H1 (cell line): ENCODE results near the gene ZBED4. TPM values are rescaled to one million over a fixed set of nuclear protein-coding genes. Genes with fewer than 3 reads are reported as not detected.

Source experiments
- CTCF ChIA-PET: fragments of 300-600 bp; sonication (Branson Sonifier 250); formaldehyde crosslinking; loops from one replicate; lab custom pipeline; 2021; ENCODE audit not compliant: partially characterized antibody; lab: Charles Lee
- POLR2A ChIA-PET: fragments of 300-600 bp; sonication (Branson Sonifier 250); formaldehyde crosslinking; loops from one replicate; lab custom pipeline; 2021; ENCODE audit warnings: inconsistent platforms; ENCODE audit not compliant: partially characterized antibody; lab: Charles Lee
- DNase-seq, 2 experiments: peaks; one replicate each; pipeline versions ENCODE4 v3.0.0 to v3.0.0-alpha.2; 2010 to 2022; ENCODE audit warnings: low spot score in 2 of 2, low read depth in 1 of 2, mixed read lengths in 1 of 2
- FAIRE-seq: peaks from 2 replicates; lab custom pipeline; 2011; peaks lifted over from hg19 to GRCh38; lab: Jason Lieb, UNC
- H2AFZ ChIP-seq: 2 replicates; pipeline ENCODE4 v1.8.1; 2012; ENCODE audit warnings: low read length, inconsistent platforms
- H2AK5ac ChIP-seq: 2 replicates; pipeline ENCODE4 v1.6.1; 2013; ENCODE audit warnings: low read depth, low read length
- H2BK120ac ChIP-seq: replicated peaks from 2 replicates; pipeline ENCODE3; 2013; ENCODE audit warnings: low read depth, low read length, inconsistent platforms
- H2BK12ac ChIP-seq: 2 replicates; pipeline ENCODE4 v1.6.1; 2013; ENCODE audit warnings: low read depth, low read length
- H2BK15ac ChIP-seq: 2 replicates; pipeline ENCODE4 v1.6.1; 2013; ENCODE audit warnings: low read length
- H2BK20ac ChIP-seq: 2 replicates; pipeline ENCODE4 v1.6.1; 2013; ENCODE audit warnings: low read length
- H2BK5ac ChIP-seq: 2 replicates; pipeline ENCODE4 v1.6.1; 2013; ENCODE audit warnings: low read depth, low read length
- H3K14ac ChIP-seq: 2 replicates; pipeline ENCODE4 v1.6.1; 2013; ENCODE audit warnings: inconsistent platforms; ENCODE audit not compliant: insufficient read length
- H3K18ac ChIP-seq: 2 replicates; pipeline ENCODE4 v1.6.1; 2013; ENCODE audit warnings: low read length; ENCODE audit errors: extremely low read depth
- H3K23ac ChIP-seq: 2 replicates; pipeline ENCODE4 v1.6.1; 2013; ENCODE audit warnings: inconsistent platforms; ENCODE audit not compliant: insufficient read length
- H3K23me2 ChIP-seq: 2 replicates; pipeline ENCODE4 v1.6.1; 2013; ENCODE audit warnings: low read depth, low read length
- H3K27ac ChIP-seq: 2 replicates; pipeline ENCODE4 v1.6.1; 2011; ENCODE audit warnings: low read depth, low read length, inconsistent platforms
- H3K27me3 ChIP-seq, 4 experiments: replicated peaks in 1 of 4; 1 replicate in 1 of 4; 2 replicates in 3 of 4; pipeline versions ENCODE4 v1.6.1 to v1.8.1; 2011 to 2013; ENCODE audit warnings: low read length in 3 of 4, mild to moderate bottlenecking in 3 of 4, inconsistent platforms in 2 of 4, mixed read lengths in 2 of 4, moderate library complexity in 1 of 4; ENCODE audit not compliant: control insufficient read depth in 3 of 4, insufficient read depth in 3 of 4; ENCODE audit errors: extremely low read depth in 1 of 4
- H3K36me3 ChIP-seq, 4 experiments: 2 replicates each; pipeline versions ENCODE4 v1.6.1 to v1.8.1; 2011 to 2013; ENCODE audit warnings: mild to moderate bottlenecking in 4 of 4, low read length in 3 of 4, moderate library complexity in 2 of 4, control low read depth in 1 of 4, inconsistent platforms in 1 of 4; ENCODE audit not compliant: insufficient read depth in 4 of 4, control insufficient read depth in 2 of 4
- H3K4ac ChIP-seq: replicated peaks from 2 replicates; pipeline ENCODE3; 2013; ENCODE audit warnings: low read length, low read depth, mixed read lengths, inconsistent platforms; ENCODE audit not compliant: insufficient read length
- H3K4me1 ChIP-seq, 4 experiments: replicated peaks in 1 of 4; 1 replicate in 1 of 4; 2 replicates in 3 of 4; pipeline versions ENCODE4 v1.6.1 to v1.8.1; 2011 to 2013; ENCODE audit warnings: low read length in 3 of 4, inconsistent platforms in 2 of 4, mixed read lengths in 1 of 4; ENCODE audit not compliant: insufficient read depth in 4 of 4, control insufficient read depth in 3 of 4
- H3K4me2 ChIP-seq, 2 experiments: 2 replicates each; pipeline versions ENCODE4 v1.6.1 to v1.8.1; 2011 to 2013; ENCODE audit warnings: low read depth in 2 of 2, low read length in 2 of 2, control low read depth in 1 of 2, inconsistent platforms in 1 of 2, mild to moderate bottlenecking in 1 of 2; ENCODE audit not compliant: insufficient read depth in 1 of 2
- H3K4me3 ChIP-seq, 4 experiments: fragments of 200-600, 300-600 bp in 1 of 4; sonication (generic), shearing (Covaris generic), sonication (Bioruptor Twin) in 1 of 4; 2 replicates each; pipeline versions ENCODE4 v1.5.1 to v1.8.1; 2011 to 2016; ENCODE audit warnings: low read length in 4 of 4, low read depth in 3 of 4, control low read depth in 2 of 4, inconsistent platforms in 2 of 4, mild to moderate bottlenecking in 2 of 4, mixed read lengths in 1 of 4, moderate library complexity in 1 of 4; ENCODE audit not compliant: insufficient read depth in 2 of 4; ENCODE audit errors: extremely low read depth in 1 of 4
- H3K56ac ChIP-seq: replicated peaks from 2 replicates; pipeline ENCODE3; 2013; ENCODE audit warnings: low read depth, mild to moderate bottlenecking, mixed read lengths, low read length, inconsistent platforms; ENCODE audit not compliant: insufficient read length
- H3K79me1 ChIP-seq: 2 replicates; pipeline ENCODE4 v1.6.1; 2013; ENCODE audit warnings: low read depth, low read length, control low read depth
- H3K79me2 ChIP-seq, 2 experiments: 2 replicates each; pipeline versions ENCODE4 v1.6.1 to v1.8.1; 2012 to 2013; ENCODE audit warnings: low read length in 2 of 2, mild to moderate bottlenecking in 2 of 2, inconsistent platforms in 1 of 2; ENCODE audit not compliant: insufficient read depth in 2 of 2, control insufficient read depth in 1 of 2
- H3K9ac ChIP-seq, 4 experiments: replicated peaks in 1 of 4; 1 replicate in 1 of 4; 2 replicates in 3 of 4; pipeline versions ENCODE4 v1.6.1 to v1.8.1; 2011 to 2013; ENCODE audit warnings: low read depth in 3 of 4, low read length in 3 of 4, control low read depth in 2 of 4, mild to moderate bottlenecking in 2 of 4, moderate library complexity in 2 of 4, inconsistent platforms in 1 of 4; ENCODE audit errors: extremely low read depth in 1 of 4
- H3K9me3 ChIP-seq, 2 experiments: 2 replicates each; pipeline versions ENCODE4 v1.6.1 to v1.8.1; 2012 to 2013; ENCODE audit warnings: mild to moderate bottlenecking in 2 of 2, moderate library complexity in 2 of 2, control low read depth in 1 of 2, inconsistent platforms in 1 of 2, low read depth in 1 of 2, low read length in 1 of 2, mixed read lengths in 1 of 2; ENCODE audit not compliant: insufficient read depth in 2 of 2
- H4K20me1 ChIP-seq, 2 experiments: replicated peaks in 1 of 2; 2 replicates each; pipeline versions ENCODE3 to v1.8.1; 2011 to 2013; ENCODE audit warnings: inconsistent platforms in 2 of 2, low read length in 2 of 2, mild to moderate bottlenecking in 1 of 2; ENCODE audit not compliant: insufficient read depth in 2 of 2, control insufficient read depth in 1 of 2
- H4K5ac ChIP-seq: 2 replicates; pipeline ENCODE4 v1.6.1; 2013; ENCODE audit warnings: low read length, low read depth, mixed read lengths, inconsistent platforms; ENCODE audit not compliant: insufficient read length
- H4K8ac ChIP-seq: 2 replicates; pipeline ENCODE4 v1.8.0; 2013; ENCODE audit warnings: mild to moderate bottlenecking, moderate library complexity, low read length, inconsistent platforms; ENCODE audit not compliant: insufficient read depth; ENCODE audit errors: extremely low read depth
- H4K91ac ChIP-seq: replicated peaks from 2 replicates; pipeline ENCODE3; 2013; ENCODE audit warnings: low read length, mixed read lengths, inconsistent platforms; ENCODE audit not compliant: insufficient read length
- CTBP2 ChIP-seq: IDR thresholded peaks from 2 replicates; pipeline ENCODE4 v1.7.0; 2011; ENCODE audit warnings: borderline replicate concordance, mild to moderate bottlenecking, moderate library complexity, mixed read lengths, low read length; ENCODE audit not compliant: insufficient read depth, insufficient read length
- EZH2 ChIP-seq: fragments of 200-600 bp; sonication (generic); IDR thresholded peaks from 2 replicates; pipeline ENCODE4 v1.7.1; 2012; ENCODE audit warnings: low read depth, mild to moderate bottlenecking, moderate library complexity, low read length, inconsistent platforms; ENCODE audit not compliant: severe bottlenecking
- MAX ChIP-seq: IDR thresholded peaks from 2 replicates; pipeline ENCODE4 v1.6.1; 2012; ENCODE audit warnings: inconsistent platforms
- SUZ12 ChIP-seq: fragments of 200-600 bp; sonication (generic); IDR thresholded peaks from 2 replicates; pipeline ENCODE4 v1.6.1; 2012; ENCODE audit warnings: mild to moderate bottlenecking, inconsistent platforms, low read length, moderate library complexity, mixed read lengths
- WGBS, 2 experiments: shearing (Covaris generic) in 1 of 2; methylation state at CpG; one replicate each; pipeline versions ENCODE4 v1.1.6 to v1.1.7; 2013 to 2015; ENCODE audit warnings: low lambda C conversion rate in 2 of 2, mixed read lengths in 2 of 2, inconsistent platforms in 1 of 2, low coverage in 1 of 2, missing lambda C conversion rate in 1 of 2; ENCODE audit not compliant: insufficient replicate concordance in 2 of 2, insufficient coverage in 1 of 2, insufficient read length in 1 of 2; ENCODE audit errors: extremely low coverage in 1 of 2, missing lambda C conversion rate in 1 of 2; 5-methylcytosine and 5-hydroxymethylcytosine counted together
- polyA plus RNA-seq, 7 experiments: library from polyadenylated mRNA; depleted of rRNA in 3 of 7; stranded (reverse) in 5 of 7; unstranded in 2 of 7; fragments of >200 nt in 5 of 7; fragments of 200-250 nt in 2 of 7; gene quantifications; 1 replicate in 5 of 7; 2 replicates in 1 of 7; 4 replicates in 1 of 7; pipeline versions ENCODE4 v1.2.1 to v1.2.3, GENCODE V29; 2011 to 2013; ENCODE audit warnings: missing spikeins in 2 of 7, mixed read lengths in 2 of 7
- total RNA-seq: library from RNA; stranded (reverse); fragmentation: NEBNext Ultra II Directional; extraction: Animal tissue kit (Norgen Biotek cat#: 25700); gene quantifications from 2 replicates; pipeline ENCODE4 v1.2.1, GENCODE V29; 2021

ZBED4 gene
- total and polyA plus RNA-seq, 2 of the 8 experiments (the other 6 are each of a cell fraction or from before 2014, with no cell fraction given), result 11.0 to 28.3 TPM

DNA sequence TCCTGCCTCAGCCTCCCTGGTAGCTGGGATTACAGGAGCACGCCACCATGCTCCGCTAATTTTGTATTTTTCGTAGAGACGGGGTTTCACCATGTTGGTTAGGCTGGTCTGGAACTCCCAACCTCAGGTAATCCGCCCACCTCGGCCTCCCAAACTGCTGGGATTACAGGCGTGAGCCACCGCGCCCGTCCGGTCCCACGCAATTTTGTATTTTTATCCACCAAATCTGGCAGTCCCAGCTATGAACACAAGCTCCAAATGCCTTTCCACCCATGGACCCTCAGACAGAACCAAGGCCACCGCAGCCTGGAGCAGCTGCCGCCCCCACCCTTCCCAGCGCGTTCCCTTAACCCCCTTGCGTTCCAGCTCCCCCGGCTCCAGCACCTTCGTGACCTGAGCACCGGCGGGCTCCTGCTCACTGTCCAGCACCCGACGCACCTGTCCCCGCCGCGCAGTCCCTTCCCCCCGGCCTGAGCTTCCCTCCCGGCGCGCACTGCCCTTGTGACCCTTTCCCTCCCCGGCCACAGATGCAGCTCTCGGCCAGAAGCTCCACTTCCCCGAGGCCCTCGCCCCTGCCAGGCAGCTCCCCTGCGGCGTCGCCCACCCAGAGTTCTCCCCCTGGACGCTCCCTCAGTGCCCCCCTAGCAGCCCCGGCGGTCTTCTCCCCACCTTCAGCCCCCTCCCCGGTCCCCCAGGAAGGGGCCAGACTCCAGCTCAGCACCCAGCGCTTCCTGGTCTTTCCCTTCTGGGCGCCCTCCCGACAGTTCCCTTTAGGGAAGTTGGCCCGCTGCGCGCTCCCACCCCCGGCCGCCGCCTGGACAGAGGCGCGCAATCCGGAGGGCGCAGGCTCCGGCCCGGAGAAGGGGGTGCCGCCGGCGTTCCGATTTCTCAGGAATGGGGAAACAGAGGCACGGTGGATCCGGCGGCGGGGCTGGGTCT lies 5.6 kb upstream of the ZBED4 start:
- TF ChIP-seq MAX, result no peak
- peak; percentile 32 for TF ChIP-seq CTBP2
- TF ChIP-seq SUZ12, result peak; percentile 71
- peak; percentile 76 for TF ChIP-seq EZH2
- Histone ChIP-seq H3K36me3 (peaks cover 0 to 16% (median 0%) of the 10 kb centered on the region in 4 experiments; a peak in 1 of 8 replicates), H3K79me1 (no peaks in the 10 kb centered on the region), H3K27me3 (peaks cover 46 to 77% (median 66%) of the 10 kb centered on the region in 4 experiments), H3K23ac (no peak overlapping the region), H3K18ac (no peak overlapping the region), H3K79me2 (no peaks in the 10 kb centered on the region), H2BK12ac (no peak overlapping the region), H3K23me2 (peaks cover 16% of the 10 kb centered on the region; the same call in 1 of the 2 replicates), H2BK20ac (no peak overlapping the region), H3K4me1 (peaks cover 0 to 6% (median 2%) of the 10 kb centered on the region in 4 experiments; a peak in 4 of 7 replicates), H2AFZ (no peak overlapping the region), H3K4ac (no peak overlapping the region), H3K9me3 (no peaks in the 10 kb centered on the region), H4K20me1 (peaks cover 2 to 8% of the 10 kb centered on the region in 2 experiments), H4K91ac (no peak overlapping the region), H3K14ac (no peak overlapping the region), H3K56ac (no peak overlapping the region), H3K27ac (no peak overlapping the region), H4K5ac (no peak overlapping the region), H2BK15ac (no peak overlapping the region), H4K8ac (peak overlapping the region; percentile 77; the same call in 1 of the 2 replicates), H3K4me3 (peak overlapping the region; percentile 34 to 67 (median 36)), H2BK5ac (no peak overlapping the region), H3K4me2 (peak overlapping the region; percentile 62 to 94), H2BK120ac (no peak overlapping the region), H2AK5ac (no peak overlapping the region), H3K9ac (no peak overlapping the region)
- FAIRE-seq (no peak), DNase-seq (peak in 1 of 2 experiments; percentile 61)
- ChIA-PET CTCF (interaction anchor here (0.9 to 1.5 kb wide), 6 partner anchors 10 to 182 kb away, joined by 3 to 5 read pairs (median 4); no protein-coding TSS in a partner anchor), POLR2A (interaction anchor here (0.7 to 1.2 kb wide), 4 partner anchors 9 to 132 kb away, joined by 3 to 4 read pairs (median 3); no protein-coding TSS in a partner anchor)
- WGBS, 2 experiments, result 36% methylated on average over 26 of the region's 64 CpGs; no CpG with 5 or more reads in 1 of the 2 experiments
